Duodenal mucosa (tissue), 2 donors: ENCODE results near the gene HOXA7.

Source experiments
- H3K27ac ChIP-seq: one replicate; pipeline ENCODE4 v1.7.0; 2013; ENCODE audit warnings: low read depth, low read length
- H3K27me3 ChIP-seq, 2 donors: one replicate each; pipeline ENCODE4 v1.7.0; 2013; ENCODE audit warnings: low read length in 2 of 2, control low read depth in 1 of 2; ENCODE audit not compliant: insufficient read depth in 2 of 2, control insufficient read depth in 1 of 2
- H3K36me3 ChIP-seq, 2 donors: one replicate each; pipeline ENCODE4 v1.7.0; 2013; ENCODE audit warnings: low read length in 2 of 2, control low read depth in 1 of 2; ENCODE audit not compliant: insufficient read depth in 2 of 2, control insufficient read depth in 1 of 2
- H3K4me1 ChIP-seq, 2 donors: one replicate each; pipeline ENCODE4 v1.7.0; 2013; ENCODE audit warnings: low read length in 2 of 2, control low read depth in 1 of 2; ENCODE audit not compliant: insufficient read depth in 2 of 2, control insufficient read depth in 1 of 2
- H3K4me3 ChIP-seq, 2 donors: one replicate each; pipeline ENCODE4 v1.7.0; 2013; ENCODE audit warnings: low read length in 2 of 2, low read depth in 1 of 2
- H3K9ac ChIP-seq, 2 donors: one replicate each; pipeline ENCODE4 v1.7.0; 2013; ENCODE audit warnings: low read length in 2 of 2, low read depth in 1 of 2
- H3K9me3 ChIP-seq, 2 donors: one replicate each; pipeline ENCODE4 v1.7.0; 2013; ENCODE audit warnings: low read length in 2 of 2, control low read depth in 1 of 2; ENCODE audit not compliant: control insufficient read depth in 1 of 2

The HOXA7 gene

GRCh38 chr7:27179503-27180430 lies 23.3 kb upstream of the HOXA7 start:
- Histone ChIP-seq H3K4me3 (peak overlapping the region in 1 of 2 donors; percentile 12), H3K4me1 (peaks cover 6 to 18% of the 10 kb centered on the region in 2 donors), H3K27ac (no peak overlapping the region), H3K9ac (no peak overlapping the region), H3K36me3 (no peaks in the 10 kb centered on the region), H3K27me3 (peaks cover 83 to 97% of the 10 kb centered on the region in 2 donors), H3K9me3 (no peaks in the 10 kb centered on the region)

- Histone ChIP-seq H3K9ac (no peak overlapping the region), H3K27me3 (peaks cover 85 to 99% of the 10 kb centered on the region in 2 donors)
Observed at GRCh38 chr7:27179030-27179429, 22.6 kb upstream of the HOXA7 start.

GRCh38 chr7:27178366-27178765 lies 21.9 kb upstream of the HOXA7 start:
- no peak overlapping the region for H3K4me3 ChIP-seq
- no peak overlapping the region for H3K9ac ChIP-seq
- H3K4me1 ChIP-seq: peaks cover 0 to 10% of the 10 kb centered on the region in 2 donors
- H3K27ac ChIP-seq: no peak overlapping the region
- H3K9me3 ChIP-seq: no peaks in the 10 kb centered on the region
- no peaks in the 10 kb centered on the region for H3K36me3 ChIP-seq
- H3K27me3 ChIP-seq: peaks cover 83 to 97% of the 10 kb centered on the region in 2 donors

More at GRCh38 chr7:27179030-27179429, 22.6 kb upstream of the HOXA7 start:
- Histone ChIP-seq H3K4me3 (no peak overlapping the region), H3K36me3 (no peaks in the 10 kb centered on the region), H3K9me3 (no peaks in the 10 kb centered on the region), H3K27ac (no peak overlapping the region), H3K4me1 (peaks cover 4 to 13% of the 10 kb centered on the region in 2 donors)

GRCh38 chr7:27177795-27178320 lies 21.4 kb upstream of the HOXA7 start:
- H3K4me3 ChIP-seq: no peak overlapping the region
- no peaks in the 10 kb centered on the region for H3K36me3 ChIP-seq
- H3K9me3 ChIP-seq: no peaks in the 10 kb centered on the region
- H3K27ac ChIP-seq: no peak overlapping the region
- peaks cover 0 to 8% of the 10 kb centered on the region in 2 donors for H3K4me1 ChIP-seq
- H3K9ac ChIP-seq: no peak overlapping the region
- H3K27me3 ChIP-seq: peaks cover 82 to 97% of the 10 kb centered on the region in 2 donors

- Histone ChIP-seq H3K4me3 (no peak overlapping the region), H3K4me1 (peaks cover 0 to 13% of the 10 kb centered on the region in 2 donors), H3K9ac (no peak overlapping the region), H3K27ac (no peak overlapping the region), H3K9me3 (no peaks in the 10 kb centered on the region), H3K27me3 (peaks cover 82 to 97% of the 10 kb centered on the region in 2 donors), H3K36me3 (no peaks in the 10 kb centered on the region)
Observed at GRCh38 chr7:27176962-27177794, 20.7 kb upstream of the HOXA7 start.

- Histone ChIP-seq H3K36me3 (no peaks in the 10 kb centered on the region), H3K4me1 (peaks cover 0 to 13% of the 10 kb centered on the region in 2 donors), H3K27me3 (peaks cover 84 to 98% of the 10 kb centered on the region in 2 donors)
Observed at GRCh38 chr7:27176524-27176845, 20.0 kb upstream of the HOXA7 start.

GRCh38 chr7:27175626-27176523 lies 19.4 kb upstream of the HOXA7 start:
- Histone ChIP-seq H3K36me3 (no peaks in the 10 kb centered on the region), H3K4me3 (no peak overlapping the region), H3K27me3 (peaks cover 87 to 98% of the 10 kb centered on the region in 2 donors), H3K4me1 (peaks cover 0 to 13% of the 10 kb centered on the region in 2 donors), H3K9me3 (no peaks in the 10 kb centered on the region), H3K27ac (no peak overlapping the region), H3K9ac (no peak overlapping the region)

More at GRCh38 chr7:27176524-27176845, 20.0 kb upstream of the HOXA7 start:
- Histone ChIP-seq H3K9ac (no peak overlapping the region), H3K27ac (no peak overlapping the region), H3K9me3 (no peaks in the 10 kb centered on the region), H3K4me3 (no peak overlapping the region)

GRCh38 chr7:27174874-27175625 lies 18.6 kb upstream of the HOXA7 start:
- Histone ChIP-seq H3K9me3 (no peaks in the 10 kb centered on the region), H3K27me3 (peaks cover 91 to 98% of the 10 kb centered on the region in 2 donors), H3K36me3 (no peaks in the 10 kb centered on the region), H3K9ac (no peak overlapping the region), H3K27ac (no peak overlapping the region), H3K4me3 (no peak overlapping the region), H3K4me1 (peaks cover 0 to 13% of the 10 kb centered on the region in 2 donors)
